HEK293T (cell line): Measurements from ENCODE around the gene ZBTB43.

ENCODE experiments used
- CTCF ChIA-PET: fragments of 350-600 bp; formaldehyde crosslinking; extraction: SDS; loops from one replicate; lab custom pipeline; 2021; ENCODE audit warnings: antibody characterized with exemption, inconsistent platforms; lab: Yijun Ruan, JAX
- POLR2A ChIA-PET: fragments of 350-600 bp; formaldehyde crosslinking; extraction: SDS; loops from one replicate; lab custom pipeline; 2020; ENCODE audit warnings: antibody characterized with exemption, inconsistent platforms; lab: Yijun Ruan, JAX
- DNase-seq: peaks from one replicate; pipeline ENCODE4 v3.0.0; 2012; ENCODE audit warnings: mixed read lengths; ENCODE audit errors: extremely low spot score
- ARNT ChIP-seq: fragments of 450-650 bp; IDR thresholded peaks from 2 replicates; pipeline ENCODE4 v1.6.1; 2017; ENCODE audit warnings: mild to moderate bottlenecking
- BHLHE40 ChIP-seq: fragments of 450-650 bp; IDR thresholded peaks from 2 replicates; pipeline ENCODE4 v1.6.1; 2016; ENCODE audit warnings: mild to moderate bottlenecking, moderate library complexity, borderline replicate concordance
- CTBP1 ChIP-seq: fragments of 450-650 bp; IDR thresholded peaks from 2 replicates; pipeline ENCODE4 v1.6.1; 2016; ENCODE audit warnings: borderline replicate concordance
- ELF4 ChIP-seq: fragments of 450-650 bp; IDR thresholded peaks from 2 replicates; pipeline ENCODE4 v1.6.1; 2017; ENCODE audit warnings: antibody characterized with exemption
- FOXA1 ChIP-seq: fragments of 450-650 bp; IDR thresholded peaks from 2 replicates; pipeline ENCODE4 v1.6.1; 2016; ENCODE audit warnings: mild to moderate bottlenecking
- FOXK2 ChIP-seq: fragments of 450-650 bp; IDR thresholded peaks from 2 replicates; pipeline ENCODE4 v1.6.1; 2016; ENCODE audit warnings: mild to moderate bottlenecking
- FOXM1 ChIP-seq: fragments of 450-650 bp; IDR thresholded peaks from 2 replicates; pipeline ENCODE4 v1.6.1; 2017; ENCODE audit warnings: mild to moderate bottlenecking, borderline replicate concordance
- HDGF ChIP-seq: fragments of 450-650 bp; IDR thresholded peaks from 2 replicates; pipeline ENCODE4 v1.6.1; 2017; ENCODE audit warnings: antibody characterized with exemption, borderline replicate concordance
- L3MBTL2 ChIP-seq: fragments of 450-650 bp; conservative IDR thresholded peaks from 2 replicates; pipeline ENCODE4 v1.6.1; 2016; ENCODE audit warnings: mild to moderate bottlenecking
- LEF1 ChIP-seq: fragments of 450-650 bp; IDR thresholded peaks from 2 replicates; pipeline ENCODE4 v1.6.1; 2017; ENCODE audit warnings: mild to moderate bottlenecking, borderline replicate concordance
- NFRKB ChIP-seq: fragments of 450-650 bp; IDR thresholded peaks from 2 replicates; pipeline ENCODE4 v1.6.1; 2016; ENCODE audit warnings: mild to moderate bottlenecking, moderate library complexity
- SP1 ChIP-seq: fragments of 450-650 bp; IDR thresholded peaks from 2 replicates; pipeline ENCODE4 v1.6.1; 2017
- SUZ12 ChIP-seq: fragments of 450-650 bp; IDR thresholded peaks from 2 replicates; pipeline ENCODE4 v1.6.1; 2016; ENCODE audit warnings: mild to moderate bottlenecking
- TARDBP ChIP-seq: fragments of 450-650 bp; IDR thresholded peaks from 2 replicates; pipeline ENCODE4 v1.6.1; 2016
- ZNF384 ChIP-seq: fragments of 450-650 bp; IDR thresholded peaks from 2 replicates; pipeline ENCODE4 v1.6.1; 2016
- TF ChIP-seq, protein P1 (sequence below): fragments of 450-650 bp; IDR thresholded peaks from 2 replicates; pipeline ENCODE4 v1.6.1; 2016

The ZBTB43 gene

GRCh38 chr9:126804696-126805553, at the start of gene ZBTB43:
Gene ZBTB43 (plus strand): TSS chr9:126805040. CDS start chr9:126832510, 27,470 bp downstream.
- ChIA-PET CTCF (no interaction called here), POLR2A (interaction anchor here (0.6 to 2.8 kb wide), 19 partner anchors 10 to 479 kb away, joined by 3 to 21 read pairs (median 4); no protein-coding TSS in a partner anchor)
- DNase-seq = peak; percentile 99
- TF ChIP-seq, protein P1, sequence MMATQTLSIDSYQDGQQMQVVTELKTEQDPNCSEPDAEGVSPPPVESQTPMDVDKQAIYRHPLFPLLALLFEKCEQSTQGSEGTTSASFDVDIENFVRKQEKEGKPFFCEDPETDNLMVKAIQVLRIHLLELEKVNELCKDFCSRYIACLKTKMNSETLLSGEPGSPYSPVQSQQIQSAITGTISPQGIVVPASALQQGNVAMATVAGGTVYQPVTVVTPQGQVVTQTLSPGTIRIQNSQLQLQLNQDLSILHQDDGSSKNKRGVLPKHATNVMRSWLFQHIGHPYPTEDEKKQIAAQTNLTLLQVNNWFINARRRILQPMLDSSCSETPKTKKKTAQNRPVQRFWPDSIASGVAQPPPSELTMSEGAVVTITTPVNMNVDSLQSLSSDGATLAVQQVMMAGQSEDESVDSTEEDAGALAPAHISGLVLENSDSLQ = peak; percentile 56
- peak; percentile 44; the same call in 1 of the 2 replicates for TF ChIP-seq ELF4
- no peak for TF ChIP-seq FOXK2
- TF ChIP-seq TARDBP = no peak
- TF ChIP-seq ZNF384 = no peak
- TF ChIP-seq CTBP1 = no peak
- no peak for TF ChIP-seq HDGF
- TF ChIP-seq SP1 = no peak

DNA sequence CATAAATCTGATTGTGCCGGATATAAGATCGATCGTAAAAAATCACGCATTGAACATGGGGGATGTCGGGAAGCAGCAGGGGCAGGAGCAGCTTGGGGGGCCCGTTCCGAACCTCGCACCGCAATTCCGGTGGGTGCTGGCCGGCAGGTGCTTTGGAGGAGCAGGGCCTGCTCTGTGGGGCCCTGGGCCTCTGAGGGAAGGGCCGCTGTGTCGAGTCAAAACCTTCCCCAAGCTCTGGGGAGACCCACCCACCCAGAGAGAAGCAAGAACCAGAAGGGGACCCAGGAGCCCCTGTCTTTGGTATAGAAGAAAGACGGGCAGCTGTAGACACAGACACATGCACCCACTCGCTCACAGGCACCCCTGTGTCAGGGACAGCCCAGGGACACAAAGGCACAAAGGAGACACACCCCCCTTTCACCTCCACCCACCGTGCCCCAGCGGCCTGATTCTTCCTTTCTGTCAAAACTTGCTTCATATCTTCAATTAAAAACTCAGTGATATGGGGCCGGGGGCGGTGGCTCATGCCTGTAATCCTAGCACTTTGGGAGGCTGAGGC, 49.4 kb upstream of the ZBTB43 start:
- DNase-seq = no peak
- ChIA-PET CTCF (no interaction called here), POLR2A (no interaction called here)
- no peak for TF ChIP-seq LEF1
- no peak for TF ChIP-seq SUZ12
- no peak for TF ChIP-seq TARDBP
- TF ChIP-seq BHLHE40 = no peak
- TF ChIP-seq, protein P1 = no peak; the same call in 1 of the 2 replicates
- no peak for TF ChIP-seq FOXM1
- TF ChIP-seq FOXA1 = no peak
- TF ChIP-seq SP1 = no peak
- no peak for TF ChIP-seq ARNT
- TF ChIP-seq CTBP1 = no peak
- no peak for TF ChIP-seq HDGF

- no peak for DNase-seq
- TF ChIP-seq LEF1 (no peak), L3MBTL2 (no peak), ELF4 (no peak), FOXM1 (no peak), FOXK2 (no peak)
- ChIA-PET CTCF (no interaction called here), POLR2A (no interaction called here)
These were observed 48.6 kb upstream of the ZBTB43 start for GRCh38 chr9:126756238-126756637.

DNA sequence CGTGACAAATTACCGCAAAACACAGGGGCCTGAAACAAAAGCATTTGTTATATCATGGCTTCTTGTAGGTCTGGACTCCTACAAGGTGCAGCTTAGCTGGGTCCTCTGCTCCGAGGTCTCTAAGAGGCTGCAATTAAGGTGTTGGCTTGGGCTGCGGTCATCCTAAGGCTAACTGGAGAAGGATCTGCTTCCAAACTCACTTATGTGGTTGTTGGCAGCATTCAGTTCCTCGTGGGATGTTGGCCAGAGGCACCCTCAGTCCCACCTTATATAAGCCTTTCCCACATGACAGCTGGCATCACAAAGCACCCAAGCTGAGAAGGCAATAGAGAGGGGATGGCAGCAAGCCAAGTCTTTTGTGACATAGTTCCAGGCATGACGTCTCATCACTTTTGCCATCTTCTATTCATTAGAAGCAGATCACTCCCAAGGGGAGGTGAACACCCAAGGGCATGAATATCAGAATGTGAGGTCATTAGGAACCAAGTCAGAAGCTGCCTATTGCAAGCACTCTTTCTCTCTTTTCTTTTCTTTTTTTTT, 47.9 kb upstream of the ZBTB43 start:
- TF ChIP-seq ELF4 = no peak
- no peak for DNase-seq
- ChIA-PET POLR2A (no interaction called here), CTCF (no interaction called here)

- CTCF ChIA-PET = interaction anchor here (0.6 to 1.3 kb wide), 2 partner anchors 17 to 52 kb away, joined by 3 read pairs; no protein-coding TSS in a partner anchor
- TF ChIP-seq ZNF384 (no peak), FOXK2 (no peak), NFRKB (no peak), TARDBP (no peak), SUZ12 (no peak), ELF4 (no peak), LEF1 (no peak), L3MBTL2 (no peak), CTBP1 (no peak), HDGF (no peak), FOXM1 (no peak)
- TF ChIP-seq, protein P1 = no peak
- DNase-seq = no peak
- POLR2A ChIA-PET = no interaction called here
These were observed 45.8 kb upstream of the ZBTB43 start for GRCh38 chr9:126758916-126759585.

- POLR2A ChIA-PET = no interaction called here
- no peak for DNase-seq
- CTCF ChIA-PET = no interaction called here
- TF ChIP-seq ARNT (no peak), CTBP1 (no peak), HDGF (no peak), TARDBP (no peak), FOXA1 (no peak), L3MBTL2 (no peak), SP1 (no peak), LEF1 (no peak), FOXM1 (no peak)
- TF ChIP-seq, protein P1 = no peak
These were observed 43.6 kb upstream of the ZBTB43 start for GRCh38 chr9:126761274-126761673.
